SK-N-SH treated with all-trans-retinoic acid at 6 μM for 48 hours (cell line): ENCODE measurements around the gene FNBP1L.

ENCODE experiments used
- ATAC-seq: fragments of 200-7000 bp; cut with Tn5 transposase; 3 replicates; pipeline ENCODE4 v1.9.1; 2020; ENCODE audit warnings: mild to moderate bottlenecking, moderate library complexity
- BACH2 ChIP-seq: fragments of 250-450 bp; sonication (Bioruptor Pico); IDR thresholded peaks from 2 replicates; pipeline ENCODE4 v1.9.0; 2021; ENCODE audit warnings: mild to moderate bottlenecking, borderline replicate concordance
- ESRRG ChIP-seq: fragments of 250-450 bp; sonication (Bioruptor Pico); IDR thresholded peaks from 2 replicates; pipeline ENCODE4 v1.6.1; 2021; ENCODE audit warnings: mild to moderate bottlenecking
- GLIS3 ChIP-seq: fragments of 250-450 bp; sonication (Bioruptor Pico); IDR thresholded peaks from 2 replicates; pipeline ENCODE4 v1.5.0; 2020; ENCODE audit warnings: mild to moderate bottlenecking, moderate library complexity
- OSR1 ChIP-seq: fragments of 250-450 bp; sonication (Bioruptor Pico); IDR thresholded peaks from 2 replicates; pipeline ENCODE4 v1.8.0; 2022; ENCODE audit warnings: moderate library complexity, mild to moderate bottlenecking, inconsistent platforms
- PATZ1 ChIP-seq: fragments of 250-450 bp; sonication (Bioruptor Pico); IDR thresholded peaks from 2 replicates; pipeline ENCODE4 v1.8.0; 2020; ENCODE audit warnings: mild to moderate bottlenecking, moderate library complexity, borderline replicate concordance
- PPARA ChIP-seq: fragments of 250-450 bp; sonication (Bioruptor Pico); IDR thresholded peaks from 2 replicates; pipeline ENCODE4 v1.5.0; 2020; ENCODE audit warnings: mild to moderate bottlenecking, borderline replicate concordance
- RARB ChIP-seq: fragments of 250-450 bp; sonication (Bioruptor Pico); IDR thresholded peaks from 2 replicates; pipeline ENCODE4 v1.8.0; 2021; ENCODE audit warnings: mild to moderate bottlenecking, moderate library complexity
- SNAI2 ChIP-seq: fragments of 250-450 bp; sonication (Bioruptor Pico); IDR thresholded peaks from 2 replicates; pipeline ENCODE4 v1.5.0; 2020; ENCODE audit warnings: mild to moderate bottlenecking, moderate library complexity
- TCF4 ChIP-seq: fragments of 250-450 bp; sonication (Bioruptor Pico); IDR thresholded peaks from 2 replicates; pipeline ENCODE4 v1.8.0; 2021; ENCODE audit warnings: mild to moderate bottlenecking, moderate library complexity, borderline replicate concordance
- TSHZ2 ChIP-seq: fragments of 250-450 bp; sonication (Bioruptor Pico); IDR thresholded peaks from 2 replicates; pipeline ENCODE4 v1.5.0; 2020; ENCODE audit warnings: mild to moderate bottlenecking, moderate library complexity
- ZFP3 ChIP-seq: fragments of 250-450 bp; sonication (Bioruptor Pico); IDR thresholded peaks from 2 replicates; pipeline ENCODE4 v1.5.0; 2020; ENCODE audit warnings: mild to moderate bottlenecking, moderate library complexity
- ZNF565 ChIP-seq: fragments of 450-650 bp; formaldehyde crosslinking; conservative IDR thresholded peaks from 2 replicates; pipeline ENCODE4 v1.5.0; 2020; ENCODE audit warnings: low read depth, mild to moderate bottlenecking, moderate library complexity
- ZNF8 ChIP-seq: fragments of 450-650 bp; formaldehyde crosslinking; IDR thresholded peaks from 2 replicates; pipeline ENCODE4 v1.5.0; 2020; ENCODE audit warnings: mild to moderate bottlenecking, moderate library complexity
- TF ChIP-seq, protein P1 (sequence below): fragments of 250-450 bp; sonication (Bioruptor Pico); IDR thresholded peaks from 2 replicates; pipeline ENCODE4 v1.5.1; 2020; ENCODE audit warnings: low read depth, mild to moderate bottlenecking, moderate library complexity
- TF ChIP-seq, protein P2 (sequence below): fragments of 250-450 bp; sonication (Bioruptor Pico); IDR thresholded peaks from 2 replicates; pipeline ENCODE4 v1.8.0; 2021; ENCODE audit warnings: low read depth, mild to moderate bottlenecking, moderate library complexity, borderline replicate concordance
- TF ChIP-seq, protein P3 (sequence below): fragments of 250-450 bp; sonication (Bioruptor Pico); IDR thresholded peaks from 2 replicates; pipeline ENCODE4 v1.5.1; 2021; ENCODE audit warnings: mild to moderate bottlenecking, moderate library complexity

Gene FNBP1L

DNA sequence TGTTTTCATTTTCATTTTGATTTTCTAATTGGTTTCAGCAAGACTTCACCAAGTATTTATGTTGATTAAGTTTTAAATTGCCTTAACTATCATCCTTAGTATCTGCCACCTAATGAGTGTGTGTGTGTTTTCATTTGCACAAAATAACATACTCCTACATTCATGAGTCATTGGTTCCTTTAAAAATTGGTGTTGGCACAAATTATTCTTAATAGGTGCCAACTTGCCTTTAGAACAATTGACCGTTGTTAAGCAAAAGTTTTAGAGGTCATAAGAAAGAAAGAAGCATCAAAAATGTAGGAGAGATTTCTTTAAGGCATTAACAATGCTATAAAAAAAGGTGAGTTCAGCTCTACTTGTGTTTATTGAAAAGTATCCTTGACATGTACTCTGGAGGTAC lies 77.5 kb downstream of the FNBP1L start:
- no peak for TF ChIP-seq PPARA (CRISPR knock-in tag)
- TF ChIP-seq, all 23 proteins: peak for 0
- no peak for ATAC-seq

GRCh38 chr1:93526431-93526830 lies 78.5 kb downstream of the FNBP1L start:
- ATAC-seq = no peak
- TF ChIP-seq ZFP3 (CRISPR knock-in tag) = no peak
- no peak for TF ChIP-seq SNAI2 (CRISPR knock-in tag)
- TF ChIP-seq ZNF565 (CRISPR knock-in tag) = no peak
- TF ChIP-seq, protein P1, sequence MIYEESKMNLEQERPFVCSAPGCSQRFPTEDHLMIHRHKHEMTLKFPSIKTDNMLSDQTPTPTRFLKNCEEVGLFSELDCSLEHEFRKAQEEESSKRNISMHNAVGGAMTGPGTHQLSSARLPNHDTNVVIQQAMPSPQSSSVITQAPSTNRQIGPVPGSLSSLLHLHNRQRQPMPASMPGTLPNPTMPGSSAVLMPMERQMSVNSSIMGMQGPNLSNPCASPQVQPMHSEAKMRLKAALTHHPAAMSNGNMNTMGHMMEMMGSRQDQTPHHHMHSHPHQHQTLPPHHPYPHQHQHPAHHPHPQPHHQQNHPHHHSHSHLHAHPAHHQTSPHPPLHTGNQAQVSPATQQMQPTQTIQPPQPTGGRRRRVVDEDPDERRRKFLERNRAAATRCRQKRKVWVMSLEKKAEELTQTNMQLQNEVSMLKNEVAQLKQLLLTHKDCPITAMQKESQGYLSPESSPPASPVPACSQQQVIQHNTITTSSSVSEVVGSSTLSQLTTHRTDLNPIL (CRISPR knock-in tag) = no peak
- TF ChIP-seq BACH2 (CRISPR knock-in tag) = no peak
- TF ChIP-seq OSR1 (CRISPR knock-in tag) = no peak
- no peak for TF ChIP-seq TCF4 (CRISPR knock-in tag)
- no peak for TF ChIP-seq TSHZ2
- TF ChIP-seq GLIS3 (CRISPR knock-in tag) = no peak
- TF ChIP-seq, protein P2, sequence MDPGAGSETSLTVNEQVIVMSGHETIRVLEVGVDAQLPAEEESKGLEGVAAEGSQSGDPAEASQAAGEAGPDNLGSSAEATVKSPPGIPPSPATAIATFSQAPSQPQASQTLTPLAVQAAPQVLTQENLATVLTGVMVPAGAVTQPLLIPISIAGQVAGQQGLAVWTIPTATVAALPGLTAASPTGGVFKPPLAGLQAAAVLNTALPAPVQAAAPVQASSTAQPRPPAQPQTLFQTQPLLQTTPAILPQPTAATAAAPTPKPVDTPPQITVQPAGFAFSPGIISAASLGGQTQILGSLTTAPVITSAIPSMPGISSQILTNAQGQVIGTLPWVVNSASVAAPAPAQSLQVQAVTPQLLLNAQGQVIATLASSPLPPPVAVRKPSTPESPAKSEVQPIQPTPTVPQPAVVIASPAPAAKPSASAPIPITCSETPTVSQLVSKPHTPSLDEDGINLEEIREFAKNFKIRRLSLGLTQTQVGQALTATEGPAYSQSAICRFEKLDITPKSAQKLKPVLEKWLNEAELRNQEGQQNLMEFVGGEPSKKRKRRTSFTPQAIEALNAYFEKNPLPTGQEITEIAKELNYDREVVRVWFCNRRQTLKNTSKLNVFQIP (CRISPR knock-in tag) = no peak
- TF ChIP-seq PATZ1 = no peak
- TF ChIP-seq ZNF8 (CRISPR knock-in tag) = no peak

DNA sequence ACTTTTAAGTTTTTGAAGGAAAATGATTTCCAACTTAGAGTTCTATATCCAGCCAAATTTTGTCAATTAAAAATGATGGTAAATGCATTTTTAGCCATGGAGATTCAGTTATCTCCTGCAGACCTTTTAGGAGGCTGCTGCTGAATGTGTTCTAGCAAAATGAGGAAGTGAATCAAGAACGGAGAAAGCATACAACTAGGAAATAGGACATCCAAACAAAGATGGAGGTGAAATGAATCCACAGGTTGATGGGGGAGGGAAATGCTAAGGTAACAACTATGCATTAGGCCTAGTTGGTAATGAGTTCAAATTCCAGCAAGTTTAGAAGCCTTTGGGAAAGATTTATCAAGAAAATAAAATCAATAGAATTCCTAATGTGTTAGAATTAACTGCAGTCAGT lies 80.5 kb downstream of the FNBP1L start:
- ATAC-seq = no peak

DNA sequence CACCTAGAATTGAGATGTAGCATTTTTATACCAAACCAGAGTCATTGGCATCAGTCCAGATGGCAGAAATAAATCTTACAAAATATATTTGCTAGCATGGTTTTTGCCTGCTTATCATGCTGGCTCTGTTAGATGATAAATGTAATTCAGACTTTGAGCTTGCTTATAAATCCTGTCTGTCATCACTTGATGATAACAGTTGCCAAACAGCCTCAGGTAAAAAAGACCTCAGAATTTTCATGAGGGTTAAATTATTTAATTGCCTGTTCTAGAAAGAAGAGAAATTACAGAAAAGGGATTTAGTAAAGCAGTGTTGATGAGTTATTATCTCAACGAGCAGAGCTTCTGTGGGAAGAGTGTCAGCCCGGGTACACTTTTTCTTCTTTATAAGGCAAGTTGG lies 83.3 kb downstream of the FNBP1L start:
- ATAC-seq = no peak
- TF ChIP-seq TSHZ2 (0 out of 2 replicates have a peak, but pooled peaks have one; percentile 35), PPARA (CRISPR knock-in tag) (no peak), SNAI2 (CRISPR knock-in tag) (no peak), PATZ1 (no peak), TCF4 (CRISPR knock-in tag) (no peak), ESRRG (CRISPR knock-in tag) (no peak)
- TF ChIP-seq, protein P3, sequence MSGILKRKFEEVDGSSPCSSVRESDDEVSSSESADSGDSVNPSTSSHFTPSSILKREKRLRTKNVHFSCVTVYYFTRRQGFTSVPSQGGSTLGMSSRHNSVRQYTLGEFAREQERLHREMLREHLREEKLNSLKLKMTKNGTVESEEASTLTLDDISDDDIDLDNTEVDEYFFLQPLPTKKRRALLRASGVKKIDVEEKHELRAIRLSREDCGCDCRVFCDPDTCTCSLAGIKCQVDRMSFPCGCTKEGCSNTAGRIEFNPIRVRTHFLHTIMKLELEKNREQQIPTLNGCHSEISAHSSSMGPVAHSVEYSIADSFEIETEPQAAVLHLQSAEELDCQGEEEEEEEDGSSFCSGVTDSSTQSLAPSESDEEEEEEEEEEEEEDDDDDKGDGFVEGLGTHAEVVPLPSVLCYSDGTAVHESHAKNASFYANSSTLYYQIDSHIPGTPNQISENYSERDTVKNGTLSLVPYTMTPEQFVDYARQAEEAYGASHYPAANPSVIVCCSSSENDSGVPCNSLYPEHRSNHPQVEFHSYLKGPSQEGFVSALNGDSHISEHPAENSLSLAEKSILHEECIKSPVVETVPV (CRISPR knock-in tag) = no peak

More for the DNA sequence above, 80.5 kb downstream of the FNBP1L start:
- no peak for TF ChIP-seq ESRRG (CRISPR knock-in tag)
- no peak for TF ChIP-seq OSR1 (CRISPR knock-in tag)
- TF ChIP-seq ZFP3 (CRISPR knock-in tag) = no peak
- no peak for TF ChIP-seq RARB
- no peak for TF ChIP-seq ZNF565 (CRISPR knock-in tag)
- no peak for TF ChIP-seq GLIS3 (CRISPR knock-in tag)
